SHP77 (cell line): Measurements from ENCODE around the gene GPR183.

Source experiments
- DNase-seq, 2 experiments: peaks; one replicate each; lab custom pipeline; 2025; lab: John Stamatoyannopoulos, UW

GPR183 gene, protein sequence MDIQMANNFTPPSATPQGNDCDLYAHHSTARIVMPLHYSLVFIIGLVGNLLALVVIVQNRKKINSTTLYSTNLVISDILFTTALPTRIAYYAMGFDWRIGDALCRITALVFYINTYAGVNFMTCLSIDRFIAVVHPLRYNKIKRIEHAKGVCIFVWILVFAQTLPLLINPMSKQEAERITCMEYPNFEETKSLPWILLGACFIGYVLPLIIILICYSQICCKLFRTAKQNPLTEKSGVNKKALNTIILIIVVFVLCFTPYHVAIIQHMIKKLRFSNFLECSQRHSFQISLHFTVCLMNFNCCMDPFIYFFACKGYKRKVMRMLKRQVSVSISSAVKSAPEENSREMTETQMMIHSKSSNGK

DNA sequence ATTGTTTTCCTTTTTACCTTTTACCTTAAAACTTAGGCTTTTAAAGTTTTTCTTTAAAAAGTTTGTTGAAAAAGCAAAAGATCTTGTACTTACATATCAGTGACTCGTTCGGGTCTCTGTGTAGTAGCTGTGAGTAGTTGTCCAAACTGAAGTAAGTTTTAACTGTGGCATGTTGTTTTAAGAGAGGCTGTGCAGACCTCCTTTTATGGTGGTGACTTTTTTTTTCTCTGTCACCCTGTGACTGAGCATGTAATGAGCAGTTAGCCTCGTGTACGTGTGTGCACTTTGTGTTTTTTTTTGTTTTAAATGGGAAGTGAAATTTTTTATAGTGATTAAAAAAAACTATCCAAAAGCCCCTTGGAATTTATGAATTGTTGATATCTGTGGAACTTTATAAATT, at the start of gene GPR183:
GPR183 (minus strand) TSS at position 153 of the 400 bp plus-strand sequence. CDS start 11,254 bp downstream, outside the sequence.
- no peak for DNase-seq

DNA sequence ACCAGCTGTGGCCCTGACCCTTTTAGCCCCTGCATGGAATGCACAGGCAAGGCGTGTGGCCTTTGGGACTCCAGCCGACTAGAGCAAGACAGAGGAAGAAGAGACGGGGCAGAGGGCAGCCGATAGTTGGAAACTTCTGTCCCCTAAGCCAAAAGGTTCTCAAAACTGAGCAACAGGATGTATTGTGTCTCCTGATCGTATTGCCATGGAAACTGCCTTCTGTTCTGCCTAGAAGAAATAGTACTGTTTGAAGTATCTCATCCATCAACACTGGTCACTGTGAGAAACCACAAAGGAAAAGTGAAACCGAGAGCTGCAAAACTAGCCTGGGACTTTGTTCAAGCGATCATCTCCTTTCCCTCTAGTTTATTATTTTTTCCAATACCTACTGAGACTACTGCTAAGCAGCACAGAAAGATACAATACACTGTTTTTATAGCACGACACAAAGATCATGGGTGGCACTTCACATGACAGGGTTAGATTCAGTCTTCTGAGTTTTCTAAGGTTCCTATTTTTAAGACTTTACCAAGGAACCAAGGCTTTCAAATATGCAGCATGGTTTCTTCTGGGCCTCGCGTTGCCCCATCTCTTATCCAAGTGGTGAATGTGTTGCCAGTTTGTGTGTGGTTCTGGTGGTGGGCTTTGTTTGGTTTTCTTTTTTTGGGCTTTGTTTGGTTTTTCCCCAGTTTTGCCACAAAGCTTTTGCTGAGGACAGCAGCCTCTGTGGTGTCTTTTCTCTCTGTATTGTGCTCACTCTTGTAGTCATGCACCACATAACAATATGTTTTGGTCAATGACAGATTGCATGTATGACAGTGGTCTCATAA, 49.3 kb upstream of the GPR183 start:
- DNase-seq: no peak

GRCh38 chr13:99356012-99356261, 48.7 kb upstream of the GPR183 start:
- no peak for DNase-seq

GRCh38 chr13:99355267-99356011, 48.2 kb upstream of the GPR183 start:
- no peak for DNase-seq

DNA sequence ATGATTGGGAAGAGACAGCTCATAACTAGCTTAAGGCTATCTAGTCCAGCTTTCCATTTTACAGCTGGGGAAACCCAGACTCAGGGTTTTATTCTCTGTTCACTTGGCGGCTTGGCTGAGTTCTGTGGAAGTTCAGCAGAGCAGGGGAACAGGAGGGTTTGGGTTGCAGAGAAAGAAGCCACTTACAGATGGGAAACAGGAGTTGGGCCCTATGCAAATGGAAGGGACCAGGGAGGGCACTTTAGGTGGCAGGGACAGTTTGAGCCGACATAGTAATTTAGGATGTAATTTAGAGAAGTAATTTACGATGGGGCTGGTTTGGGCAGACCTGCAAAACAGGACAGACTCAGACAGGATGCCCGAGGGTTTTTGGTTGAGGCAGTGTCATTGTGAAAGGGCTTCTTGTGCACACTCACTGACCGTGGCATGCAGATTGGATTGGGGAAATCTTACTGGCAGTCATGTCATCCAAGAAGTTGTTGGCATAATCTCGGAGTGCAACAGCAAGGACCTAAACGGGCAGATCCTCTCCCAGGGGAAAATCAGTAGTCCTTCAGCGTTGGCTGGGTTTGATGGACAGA, 47.3 kb upstream of the GPR183 start:
- no peak for DNase-seq

- DNase-seq: no peak
Observed at GRCh38 chr13:99353836-99354235, 46.6 kb upstream of the GPR183 start.

DNA sequence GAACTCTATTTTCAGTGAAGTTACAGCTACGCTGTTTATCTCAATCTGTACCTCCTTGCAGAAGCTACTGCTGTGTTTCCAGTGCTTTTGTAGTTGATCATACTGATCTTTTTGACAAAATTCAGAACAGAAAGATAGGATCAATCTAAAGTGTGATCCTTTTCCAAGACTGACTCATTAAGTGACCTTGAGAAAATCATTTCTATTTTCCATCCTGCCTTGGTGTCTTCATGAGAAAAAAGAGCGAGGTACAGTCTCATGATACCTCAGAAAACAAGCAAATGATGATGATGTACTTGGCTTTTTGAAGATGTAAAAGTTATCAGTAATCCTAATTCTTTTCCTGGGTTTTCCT, 46.0 kb upstream of the GPR183 start:
- no peak for DNase-seq

DNA sequence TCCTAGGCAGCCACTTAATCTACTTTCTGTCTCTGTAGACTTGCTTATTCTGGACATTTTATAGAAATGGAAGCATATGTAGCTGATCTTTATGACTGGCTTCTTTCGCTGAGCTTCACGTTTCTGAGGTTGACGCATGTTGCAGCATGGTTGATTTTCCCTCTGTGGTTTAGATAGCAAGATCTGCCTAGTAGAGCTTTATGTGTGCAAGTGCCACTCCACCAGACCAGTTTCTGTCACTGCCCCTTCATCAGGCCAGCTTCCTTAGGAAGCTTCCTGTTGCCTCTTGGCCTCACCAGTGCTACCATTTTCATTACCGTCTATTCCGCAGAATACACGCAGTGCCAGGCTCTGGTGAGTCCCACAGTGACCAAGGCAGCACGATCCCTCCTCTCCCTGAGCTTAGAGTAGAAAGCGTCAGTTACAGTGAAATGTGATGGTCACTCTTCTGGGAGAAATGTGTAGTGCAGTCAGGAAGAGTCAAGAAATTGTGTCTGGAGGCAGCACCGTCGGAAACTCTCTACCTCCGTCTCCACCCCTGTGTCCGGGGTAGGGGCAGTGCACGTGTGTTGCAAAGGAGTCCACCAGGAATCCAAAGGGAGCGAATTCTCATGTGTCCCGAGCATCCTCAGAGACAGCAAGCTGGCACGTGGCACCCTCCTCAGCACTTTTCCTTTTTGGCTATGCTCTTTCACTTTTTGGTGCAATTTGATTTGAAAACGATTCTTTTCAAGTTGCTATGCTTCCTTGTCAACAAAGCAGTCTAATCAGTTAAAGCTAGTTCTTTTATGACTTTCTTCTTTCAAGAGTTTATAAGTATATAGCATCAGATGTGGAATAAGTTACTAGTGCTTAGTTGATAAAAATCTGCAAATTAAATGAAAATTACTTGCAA, 45.4 kb upstream of the GPR183 start:
- no peak for DNase-seq

DNA sequence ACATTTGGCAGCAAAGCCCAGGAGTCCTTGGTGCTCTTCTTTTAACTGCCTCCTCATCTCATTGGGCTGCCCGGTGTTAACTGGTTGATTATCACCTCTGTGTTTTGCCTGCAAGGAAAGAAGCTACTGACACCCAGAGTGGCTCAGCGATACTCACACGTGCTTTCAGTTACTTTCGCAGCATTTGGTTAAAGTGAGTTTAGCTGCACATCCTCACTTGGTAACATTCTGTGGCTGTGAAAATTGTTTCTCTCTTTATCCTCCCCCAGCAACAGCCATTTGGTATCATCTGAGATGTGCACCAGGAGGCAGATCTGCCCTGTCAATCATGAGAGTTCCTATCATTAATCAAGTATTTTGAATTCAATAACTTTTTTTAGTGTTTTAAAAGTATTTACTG, 44.6 kb upstream of the GPR183 start:
- no peak for DNase-seq

GRCh38 chr13:99350191-99350590, 43.0 kb upstream of the GPR183 start:
- DNase-seq: no peak

- DNase-seq: no peak
Observed at GRCh38 chr13:99347911-99348451, 40.8 kb upstream of the GPR183 start.

DNA sequence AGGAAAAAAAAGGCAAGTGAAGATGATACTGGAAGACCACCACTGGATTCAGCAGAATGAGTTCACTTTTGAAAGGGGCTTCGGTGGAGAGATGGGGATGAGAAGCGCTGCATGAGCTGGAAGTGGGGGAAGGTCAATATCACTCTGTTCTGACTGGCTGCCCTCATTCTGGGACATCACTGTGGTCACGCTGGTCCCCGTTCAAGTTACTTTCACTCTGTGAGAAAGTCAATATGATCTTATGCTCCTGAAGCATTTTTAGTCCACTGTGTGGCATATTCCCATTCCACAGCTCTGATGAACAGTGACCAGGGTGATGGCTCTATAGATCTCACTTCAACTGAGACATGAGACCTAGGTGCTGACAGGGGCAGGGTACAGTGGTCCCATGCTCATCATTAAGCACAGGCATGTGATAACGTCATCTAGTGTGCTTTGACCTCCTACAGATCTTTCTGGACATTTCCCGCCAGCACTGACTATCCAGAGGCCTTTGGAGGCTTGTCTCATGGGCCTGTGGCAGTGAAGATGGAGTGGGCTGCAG, 40.2 kb upstream of the GPR183 start:
- no peak for DNase-seq

GRCh38 chr13:99346335-99347042, 39.3 kb upstream of the GPR183 start:
- no peak for DNase-seq

DNA sequence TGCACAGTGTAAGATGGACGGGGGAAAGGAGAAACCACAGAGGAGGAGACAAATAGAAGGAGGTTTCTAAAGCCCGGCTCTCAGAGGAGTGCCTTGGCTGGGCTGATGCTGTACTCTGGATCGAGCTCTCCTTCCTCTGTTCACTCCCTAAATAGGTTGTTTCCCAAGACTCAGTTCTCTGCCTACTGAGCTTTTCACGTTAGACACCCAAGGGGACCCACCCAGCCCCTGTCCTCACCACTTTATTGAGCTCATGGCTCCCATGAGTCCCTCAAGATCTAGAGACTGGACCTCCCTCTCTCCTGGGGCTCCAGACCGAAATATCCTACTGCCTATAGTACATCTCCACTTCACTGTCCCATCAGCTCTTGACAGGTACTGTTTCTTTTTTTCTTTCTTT, 38.1 kb upstream of the GPR183 start:
- DNase-seq: no peak

DNA sequence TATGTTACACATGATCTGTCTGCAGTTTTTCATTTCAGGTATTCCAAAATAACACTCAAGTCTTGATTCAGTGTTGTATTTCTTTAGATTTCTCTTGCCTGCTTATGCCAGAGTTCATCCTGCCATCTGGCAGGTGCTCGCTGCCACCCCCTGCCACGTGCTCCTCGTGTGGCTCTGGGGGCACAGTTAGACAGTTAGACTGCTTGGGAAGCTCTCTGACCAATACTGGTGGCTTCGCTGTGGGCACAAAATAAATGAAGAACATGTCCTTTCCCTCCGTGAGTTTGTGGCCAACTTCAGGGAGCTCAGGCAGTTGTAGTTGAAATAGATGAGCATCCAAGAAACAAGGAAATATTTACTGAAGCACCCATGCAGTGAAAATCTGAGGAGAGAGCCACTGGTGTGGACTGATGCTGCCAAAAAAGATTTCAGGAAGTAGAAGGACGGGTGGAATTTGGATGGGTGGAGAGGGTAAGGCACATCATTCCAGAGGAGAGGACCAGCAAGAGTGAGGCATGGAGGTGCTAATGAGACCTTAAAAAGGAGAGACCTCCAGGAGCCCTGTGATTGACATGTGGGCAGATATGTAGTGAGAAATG, 37.5 kb upstream of the GPR183 start:
- DNase-seq: no peak

DNA sequence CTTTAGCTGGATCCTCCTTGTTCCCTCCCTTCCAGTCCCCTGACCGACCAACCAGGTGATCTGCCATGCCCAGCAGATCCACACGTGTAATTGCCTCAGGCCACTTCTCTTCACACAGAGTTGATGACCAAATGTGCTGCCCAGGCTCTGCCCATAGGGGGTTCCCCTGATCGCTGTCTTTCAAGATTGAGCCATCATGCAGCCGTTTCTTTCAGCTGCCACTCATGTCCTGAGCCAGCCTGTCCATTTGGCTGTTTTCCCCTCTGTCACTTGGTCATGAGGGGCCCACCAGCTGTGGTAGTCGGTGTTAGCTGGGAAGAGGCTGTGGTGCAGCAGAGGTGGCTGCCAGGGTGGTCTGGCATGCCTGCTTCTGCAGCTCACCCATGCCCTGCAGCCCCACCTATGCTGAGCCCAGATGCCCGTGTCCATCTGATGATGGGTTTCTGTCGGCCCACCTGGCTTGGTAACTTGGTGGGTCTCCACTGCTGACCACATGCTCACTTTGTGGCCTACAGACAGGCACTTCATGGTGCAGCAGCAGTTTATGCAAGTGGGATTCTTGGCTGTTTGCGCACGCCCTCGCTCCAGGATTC, 35.6 kb upstream of the GPR183 start:
- DNase-seq: no peak

- no peak for DNase-seq
Observed at GRCh38 chr13:99341969-99342722, 34.9 kb upstream of the GPR183 start.

- DNase-seq: no peak
Observed at GRCh38 chr13:99340638-99341037, 33.4 kb upstream of the GPR183 start.
